K562 (cell line): ENCODE data around the gene SLC4A4. TPM values are rescaled to one million over a fixed set of nuclear protein-coding genes. Genes with fewer than 3 reads are reported as not detected.

Experiments used
- ATAC-seq: fragments of 200-7000 bp; cut with Tn5 transposase; 3 replicates; pipeline ENCODE4 v1.9.1; 2020; ENCODE audit warnings: moderate library complexity
- BruUV-seq: library from RNA; stranded (reverse); fragments of 400-500 nt; replicated peaks from 2 replicates; lab custom pipeline; 2021; lab: Mats Ljungman, UMichigan
- CTCF ChIA-PET: fragments of 300-600 bp; formaldehyde crosslinking; extraction: SDS; loops from one replicate; lab custom pipeline; 2021; ENCODE audit warnings: low intra/inter-chr PET ratio; lab: Yijun Ruan, JAX
- POLR2A ChIA-PET: fragments of 300-600, 350-650 bp; sonication (Branson Sonifier 250); formaldehyde crosslinking; extraction: SDS; loops from one replicate; lab custom pipeline; 2021; ENCODE audit warnings: antibody characterized with exemption, inconsistent platforms; lab: Yijun Ruan, JAX
- DNase-seq, 4 experiments: peaks; one replicate each; pipeline versions ENCODE4 v3.0.0 to v3.0.0-alpha.2; 2011 to 2018; ENCODE audit warnings: low spot score in 3 of 4, mixed read lengths in 3 of 4; ENCODE audit errors: extremely low read depth in 1 of 4
- FAIRE-seq: peaks from 2 replicates; lab custom pipeline; 2011; peaks lifted over from hg19 to GRCh38; lab: Jason Lieb, UNC
- H2AFZ ChIP-seq: 2 replicates; pipeline ENCODE4 v1.6.0; 2011; ENCODE audit warnings: low read depth, low read length, control low read depth, inconsistent platforms
- H3K27ac ChIP-seq: fragments of 200-600 bp; 3 replicates; pipeline ENCODE4 v1.8.0; 2011; ENCODE audit warnings: low read depth, mild to moderate bottlenecking, control low read depth, inconsistent platforms, low read length, moderate library complexity, mixed read lengths; ENCODE audit errors: extremely low read depth
- H3K27me3 ChIP-seq, 2 experiments: fragments of 300-600 bp in 1 of 2; 2 replicates in 1 of 2; 3 replicates in 1 of 2; pipeline versions ENCODE4 v1.6.0 to v1.8.0; 2011; ENCODE audit warnings: inconsistent platforms in 2 of 2, low read length in 2 of 2, mild to moderate bottlenecking in 1 of 2, mixed read lengths in 1 of 2, moderate library complexity in 1 of 2; ENCODE audit not compliant: control insufficient read depth in 2 of 2, insufficient read depth in 2 of 2
- H3K36me3 ChIP-seq: fragments of 300-600 bp; 3 replicates; pipeline ENCODE4 v1.8.0; 2011; ENCODE audit warnings: mild to moderate bottlenecking, low read length, inconsistent platforms; ENCODE audit not compliant: control insufficient read depth, insufficient read depth
- H3K4me1 ChIP-seq, 2 experiments: fragments of 200-600 bp in 1 of 2; replicated peaks in 1 of 2; 2 replicates in 1 of 2; 3 replicates in 1 of 2; pipeline versions ENCODE4 v1.5.1 to v1.8.0; 2011; ENCODE audit warnings: inconsistent platforms in 2 of 2, low read length in 2 of 2, mild to moderate bottlenecking in 1 of 2, mixed read lengths in 1 of 2, moderate library complexity in 1 of 2; ENCODE audit not compliant: control insufficient read depth in 2 of 2, insufficient read depth in 2 of 2
- H3K4me2 ChIP-seq: 2 replicates; pipeline ENCODE4 v1.6.1; 2011; ENCODE audit warnings: low read length, control low read depth, inconsistent platforms, mixed read lengths; ENCODE audit not compliant: insufficient read depth
- H3K4me3 ChIP-seq: fragments of 200-600 bp; sonication (generic), shearing (Covaris generic); 2 replicates; pipeline ENCODE4 v1.5.1; 2016; ENCODE audit warnings: control low read depth, inconsistent platforms
- H3K79me2 ChIP-seq: fragments of 200-600 bp; 3 replicates; pipeline ENCODE4 v1.8.0; 2011; ENCODE audit warnings: low read length, inconsistent platforms; ENCODE audit not compliant: control insufficient read depth, insufficient read depth
- H3K9ac ChIP-seq, 2 experiments: 2 replicates each; pipeline versions ENCODE4 v1.6.0 to v1.6.1; 2011; ENCODE audit warnings: low read depth in 2 of 2, low read length in 2 of 2, control low read depth in 1 of 2, inconsistent platforms in 1 of 2, mild to moderate bottlenecking in 1 of 2, mixed read lengths in 1 of 2; ENCODE audit not compliant: insufficient read depth in 1 of 2
- H3K9me1 ChIP-seq: one replicate; pipeline ENCODE4 v1.6.0; 2011; ENCODE audit warnings: inconsistent platforms, mild to moderate bottlenecking, low read length, moderate library complexity; ENCODE audit not compliant: control insufficient read depth, insufficient read depth
- H3K9me3 ChIP-seq: replicated peaks from 2 replicates; pipeline ENCODE4 v1.5.1; 2011; ENCODE audit warnings: low read depth, low read length, inconsistent platforms; ENCODE audit not compliant: control insufficient read depth, insufficient read depth
- H4K20me1 ChIP-seq: replicated peaks from 2 replicates; pipeline ENCODE4 v1.6.1; 2011; ENCODE audit warnings: low read length, inconsistent platforms, mixed read lengths; ENCODE audit not compliant: control insufficient read depth, insufficient read depth
- ARID3A ChIP-seq: IDR thresholded peaks from 2 replicates; pipeline ENCODE4 v1.6.1; 2012; ENCODE audit warnings: low read depth, low read length, improper control_type of control experiment, borderline replicate concordance
- CREM ChIP-seq: IDR thresholded peaks from 2 replicates; pipeline ENCODE4 v1.6.1; 2014; ENCODE audit warnings: antibody characterized with exemption, low read depth
- DACH1 ChIP-seq: fragments of 450-650 bp; IDR thresholded peaks from 2 replicates; pipeline ENCODE4 v1.6.1; 2018; ENCODE audit not compliant: partially characterized antibody
- E4F1 ChIP-seq: fragments of 250-450 bp; sonication (Bioruptor Pico); IDR thresholded peaks from 2 replicates; pipeline ENCODE4 v1.5.0; 2021; ENCODE audit warnings: mild to moderate bottlenecking, borderline replicate concordance
- HNRNPK ChIP-seq: fragments of 200-400 bp; formaldehyde crosslinking; IDR thresholded peaks from one replicate; pipeline ENCODE4 v1.6.1; 2018; ENCODE audit warnings: mild to moderate bottlenecking, low read depth, low read length; ENCODE audit not compliant: poor library complexity, severe bottlenecking
- L3MBTL2 ChIP-seq: fragments of 450-650 bp; IDR thresholded peaks from 2 replicates; pipeline ENCODE4 v1.6.1; 2016; ENCODE audit warnings: mild to moderate bottlenecking, moderate library complexity
- NR0B1 ChIP-seq: fragments of 450-650 bp; IDR thresholded peaks from one replicate; pipeline ENCODE4 v1.6.1; 2018; ENCODE audit warnings: mild to moderate bottlenecking, moderate library complexity; ENCODE audit not compliant: partially characterized antibody
- TCF3 ChIP-seq: sonication (generic); formaldehyde crosslinking; IDR thresholded peaks from 2 replicates; pipeline ENCODE4 v1.4.0; 2020; ENCODE audit warnings: mild to moderate bottlenecking, missing genetic modification reagents
- TRIM25 ChIP-seq: fragments of 450-650 bp; IDR thresholded peaks from 2 replicates; pipeline ENCODE4 v1.7.0; 2016; ENCODE audit warnings: borderline replicate concordance
- ZBTB49 ChIP-seq: sonication (generic); formaldehyde crosslinking; IDR thresholded peaks from 2 replicates; pipeline ENCODE4 v1.8.0; 2022; ENCODE audit warnings: missing genetic modification reagents, mild to moderate bottlenecking, borderline replicate concordance
- ZC3H4 ChIP-seq: sonication (generic); formaldehyde crosslinking; IDR thresholded peaks from 2 replicates; pipeline ENCODE4 v1.9.0; 2021; ENCODE audit warnings: missing genetic modification reagents, borderline replicate concordance
- ZNF282 ChIP-seq: sonication (generic); formaldehyde crosslinking; IDR thresholded peaks from 2 replicates; pipeline ENCODE4 v1.8.1; 2023; ENCODE audit warnings: missing genetic modification reagents
- ZNF41 ChIP-seq: fragments of 250-450 bp; sonication (Bioruptor Pico); conservative IDR thresholded peaks from 2 replicates; pipeline ENCODE4 v1.4.0; 2020; ENCODE audit warnings: mild to moderate bottlenecking
- WGBS: fragments of 100-300 bp; shearing (Covaris generic); methylation state at CpG from one replicate; pipeline ENCODE4 v1.1.6; 2016; ENCODE audit warnings: low coverage, mixed read lengths; ENCODE audit not compliant: insufficient coverage; ENCODE audit errors: missing lambda C conversion rate; 5-methylcytosine and 5-hydroxymethylcytosine counted together
- in situ Hi-C: fragments of 300-500 bp; cut with MboI; formaldehyde crosslinking; loops from 4 replicates; pipeline ENCODE4 v1.15.0; 2018; ENCODE audit warnings: inconsistent platforms, mixed read lengths
- intact Hi-C: fragments of 100-400 bp; cut with micrococcal nuclease; formaldehyde crosslinking; loops from 2 replicates; pipeline ENCODE4 v1.14.2; 2022
- polyA plus RNA-seq, 8 experiments: library from polyadenylated mRNA; depleted of rRNA in 4 of 8; stranded (reverse) in 5 of 8; unstranded in 3 of 8; fragments of >200 nt; fragmentation: Nextera tagmentation in 2 of 8; fragmentation: Illumina TruSeq in 1 of 8; extraction: Ambion mirVana in 2 of 8; extraction: Trizol in 1 of 8; gene quantifications; 2 replicates each; pipeline versions ENCODE4 v1.2.1 to v1.2.3, GENCODE V29; 2011 to 2014; ENCODE audit warnings: inconsistent platforms in 1 of 8, missing spikeins in 1 of 8
- total RNA-seq, 7 experiments: library from RNA; depleted of rRNA in 6 of 7; stranded (reverse); fragments of >200 nt in 6 of 7; fragmentation: Illumina TruSeq in 2 of 7; extraction: Trizol in 2 of 7; gene quantifications; 2 replicates each; pipeline versions ENCODE4 v1.2.1 to v1.2.3, GENCODE V29; 2011 to 2021; ENCODE audit warnings: low replicate concordance in 1 of 7

Gene SLC4A4
- total and polyA plus RNA-seq, 9 of the 15 experiments (the other 6 are each of a cell fraction or from before 2014, with no cell fraction given), result 0.01 to 0.18 (median 0.07) TPM; not detected in 2

- intact Hi-C loops (no loop called here), in situ Hi-C loops (no loop called here)
- Histone ChIP-seq H3K27ac (no peak overlapping the region), H3K9ac (no peak overlapping the region), H3K9me3 (no peaks in the 10 kb centered on the region), H3K9me1 (no peaks in the 10 kb centered on the region), H3K79me2 (no peaks in the 10 kb centered on the region), H2AFZ (no peak overlapping the region), H3K36me3 (no peaks in the 10 kb centered on the region), H3K4me1 (no peaks in the 10 kb centered on the region), H3K27me3 (no peaks in the 10 kb centered on the region), H4K20me1 (no peaks in the 10 kb centered on the region), H3K4me2 (no peak overlapping the region), H3K4me3 (no peak overlapping the region)
- POLR2A ChIA-PET, result no interaction called here
- CTCF ChIA-PET, result no interaction called here
- ATAC-seq, result no peak
- DNase-seq, result no peak
- no peak for FAIRE-seq
- 0% methylated on average over 5 of the region's 5 CpGs for WGBS
- no TSS peak for BruUV-seq
- no peak for TF ChIP-seq ARID3A
- TF ChIP-seq DACH1, result no peak
- TF ChIP-seq TRIM25, result no peak
- no peak for TF ChIP-seq HNRNPK
- TF ChIP-seq NR0B1, result no peak
- TF ChIP-seq ZC3H4 (CRISPR knock-in tag), result no peak
- no peak for TF ChIP-seq ZBTB49 (CRISPR knock-in tag)
- no peak for TF ChIP-seq TCF3 (CRISPR knock-in tag)
- TF ChIP-seq ZNF282 (CRISPR knock-in tag), result no peak
- no peak for TF ChIP-seq ZNF41
- TF ChIP-seq L3MBTL2, result no peak
- TF ChIP-seq CREM, result no peak
- TF ChIP-seq E4F1 (CRISPR knock-in tag), result no peak
These were observed 40.3 kb downstream of the SLC4A4 start for GRCh38 chr4:71379126-71379525.
